Panc1 (cell line): ENCODE measurements around the gene RPS28.

Experiments used
- CTCF ChIP-seq: fragments of 450-650 bp; IDR thresholded peaks from 2 replicates; pipeline ENCODE4 v1.5.1; 2017; ENCODE audit warnings: mild to moderate bottlenecking
- POLR2AphosphoS5 ChIP-seq: IDR thresholded peaks from 2 replicates; pipeline ENCODE4 v1.6.1; 2012; ENCODE audit warnings: mild to moderate bottlenecking, low read depth, low read length, moderate library complexity

GRCh38 chr19:8366121-8366581, 44.9 kb downstream of the RPS28 start:
- TF ChIP-seq CTCF (no peak), POLR2AphosphoS5 (no peak)
